IMR-90 (cell line): ENCODE measurements around the gene MTRFR. TPM values are rescaled to one million over a fixed set of nuclear protein-coding genes. Genes with fewer than 3 reads are reported as not detected.

Source experiments
- ATAC-seq: fragments of 200-7000 bp; cut with Tn5 transposase; 2 replicates; pipeline ENCODE4 v1.9.1; 2020; ENCODE audit warnings: low read depth, mild to moderate bottlenecking, moderate library complexity
- BruUV-seq: library from RNA; stranded (reverse); fragments of 400-500 nt; replicated peaks from 2 replicates; lab custom pipeline; 2021; lab: Mats Ljungman, UMichigan
- CTCF ChIA-PET: fragments of 300-600 bp; formaldehyde crosslinking; extraction: SDS; loops from one replicate; lab custom pipeline; 2021; ENCODE audit warnings: antibody characterized with exemption; lab: Yijun Ruan, JAX
- POLR2A ChIA-PET: fragments of 300-600 bp; sonication (Branson Sonifier 250); formaldehyde crosslinking; loops from one replicate; lab custom pipeline; 2022; ENCODE audit warnings: antibody characterized with exemption; ENCODE audit not compliant: unreplicated experiment; lab: Charles Lee
- DNase-seq: peaks from one replicate; pipeline ENCODE4 v3.0.0; 2013
- H2AFZ ChIP-seq: replicated peaks from 2 replicates; pipeline ENCODE3; 2013; ENCODE audit warnings: low read length, mild to moderate bottlenecking; ENCODE audit not compliant: poor library complexity
- H2AK5ac ChIP-seq: 2 replicates; pipeline ENCODE4 v1.6.1; 2013; ENCODE audit warnings: low read depth, low read length, inconsistent platforms
- H2AK9ac ChIP-seq: replicated peaks from 2 replicates; pipeline ENCODE3; 2013; ENCODE audit warnings: mild to moderate bottlenecking, low read depth, low read length, moderate library complexity; ENCODE audit not compliant: poor library complexity
- H2BK120ac ChIP-seq: 2 replicates; pipeline ENCODE4 v1.6.1; 2013; ENCODE audit warnings: low read depth, low read length, inconsistent platforms
- H2BK15ac ChIP-seq: 3 replicates; pipeline ENCODE4 v1.6.1; 2013; ENCODE audit warnings: low read depth, low read length, inconsistent platforms
- H2BK20ac ChIP-seq: 2 replicates; pipeline ENCODE4 v1.6.1; 2013; ENCODE audit warnings: low read depth, mild to moderate bottlenecking, inconsistent platforms, low read length, moderate library complexity
- H2BK5ac ChIP-seq: 2 replicates; pipeline ENCODE4 v1.6.1; 2013; ENCODE audit warnings: mild to moderate bottlenecking, low read depth, low read length, inconsistent platforms; ENCODE audit not compliant: poor library complexity, severe bottlenecking
- H3K14ac ChIP-seq: replicated peaks from 2 replicates; pipeline ENCODE4 v1.6.1; 2013; ENCODE audit warnings: low read depth, low read length, inconsistent platforms
- H3K18ac ChIP-seq: 2 replicates; pipeline ENCODE4 v1.6.1; 2013; ENCODE audit warnings: low read depth, low read length, control low read depth
- H3K23ac ChIP-seq: 2 replicates; pipeline ENCODE4 v1.6.1; 2013; ENCODE audit warnings: low read depth, low read length, inconsistent platforms
- H3K27ac ChIP-seq: 2 replicates; pipeline ENCODE4 v1.5.1; 2013; ENCODE audit warnings: mild to moderate bottlenecking, control low read depth, low read length; ENCODE audit not compliant: insufficient read depth
- H3K27me3 ChIP-seq: 2 replicates; pipeline ENCODE4 v1.6.1; 2013; ENCODE audit warnings: low read length; ENCODE audit not compliant: control insufficient read depth, insufficient read depth
- H3K36me3 ChIP-seq: 2 replicates; pipeline ENCODE4 v1.6.1; 2013; ENCODE audit warnings: low read length, mixed read lengths; ENCODE audit not compliant: control insufficient read depth, insufficient read depth
- H3K4ac ChIP-seq: 2 replicates; pipeline ENCODE4 v1.6.1; 2013; ENCODE audit warnings: low read depth, low read length, inconsistent platforms
- H3K4me1 ChIP-seq: 2 replicates; pipeline ENCODE4 v1.6.1; 2013; ENCODE audit warnings: low read length, mixed read lengths; ENCODE audit not compliant: control insufficient read depth, insufficient read depth
- H3K4me2 ChIP-seq: 2 replicates; pipeline ENCODE4 v1.6.1; 2013; ENCODE audit warnings: low read depth, mild to moderate bottlenecking, control low read depth, low read length, moderate library complexity
- H3K4me3 ChIP-seq: 2 replicates; pipeline ENCODE4 v1.5.1; 2013; ENCODE audit warnings: low read depth, mild to moderate bottlenecking, control low read depth, low read length, moderate library complexity; ENCODE audit not compliant: insufficient read depth
- H3K56ac ChIP-seq: 2 replicates; pipeline ENCODE4 v1.6.1; 2013; ENCODE audit warnings: low read length, inconsistent platforms; ENCODE audit not compliant: insufficient read depth; ENCODE audit errors: extremely low read depth
- H3K79me1 ChIP-seq, 2 experiments: 2 replicates each; pipeline ENCODE4 v1.6.1; 2013; ENCODE audit warnings: low read length in 2 of 2, inconsistent platforms in 1 of 2, low read depth in 1 of 2
- H3K9ac ChIP-seq: 2 replicates; pipeline ENCODE4 v1.6.1; 2013; ENCODE audit warnings: low read depth, low read length, control low read depth
- H3K9me1 ChIP-seq: 2 replicates; pipeline ENCODE4 v1.6.1; 2013; ENCODE audit warnings: low read length, inconsistent platforms; ENCODE audit not compliant: insufficient read depth
- H3K9me3 ChIP-seq: 2 replicates; pipeline ENCODE4 v1.6.1; 2013; ENCODE audit warnings: low read length; ENCODE audit not compliant: control insufficient read depth, insufficient read depth
- H4K20me1 ChIP-seq: 2 replicates; pipeline ENCODE4 v1.6.1; 2013; ENCODE audit warnings: low read length, inconsistent platforms; ENCODE audit not compliant: insufficient read depth
- H4K5ac ChIP-seq: 2 replicates; pipeline ENCODE4 v1.6.1; 2013; ENCODE audit warnings: mild to moderate bottlenecking, low read depth, low read length, control low read depth
- H4K8ac ChIP-seq, 2 experiments: 2 replicates each; pipeline ENCODE4 v1.6.1; 2013; ENCODE audit warnings: low read depth in 2 of 2, low read length in 2 of 2, control low read depth in 1 of 2, inconsistent platforms in 1 of 2
- H4K91ac ChIP-seq: 2 replicates; pipeline ENCODE4 v1.6.1; 2013; ENCODE audit warnings: low read depth, low read length, inconsistent platforms; ENCODE audit not compliant: insufficient read depth
- BHLHE40 ChIP-seq: fragments of 150-350 bp; IDR thresholded peaks from 2 replicates; pipeline ENCODE4 v1.6.1; 2016; ENCODE audit warnings: mild to moderate bottlenecking, low read depth, low read length
- CEBPB ChIP-seq: IDR thresholded peaks from 2 replicates; pipeline ENCODE4 v1.6.1; 2012; ENCODE audit warnings: low read depth, low read length, improper control_type of control experiment
- CTCF ChIP-seq: conservative IDR thresholded peaks from 2 replicates; pipeline ENCODE4 v1.5.1; 2012; ENCODE audit warnings: mild to moderate bottlenecking, low read depth, low read length, improper control_type of control experiment
- ELK1 ChIP-seq: fragments of 150-350 bp; IDR thresholded peaks from 2 replicates; pipeline ENCODE4 v1.6.1; 2016; ENCODE audit warnings: low read depth, mild to moderate bottlenecking, low read length, moderate library complexity, borderline replicate concordance
- FOS ChIP-seq: fragments of 150-350 bp; IDR thresholded peaks from 2 replicates; pipeline ENCODE4 v1.6.1; 2016; ENCODE audit warnings: low read depth, low read length
- MAFK ChIP-seq: IDR thresholded peaks from 2 replicates; pipeline ENCODE4 v1.6.1; 2012; ENCODE audit warnings: low read depth, low read length, improper control_type of control experiment
- MAZ ChIP-seq: IDR thresholded peaks from 2 replicates; pipeline ENCODE4 v1.6.1; 2012; ENCODE audit warnings: low read depth, mild to moderate bottlenecking, low read length, improper control_type of control experiment, moderate library complexity, borderline replicate concordance
- NFE2L2 ChIP-seq: fragments of 150-350 bp; IDR thresholded peaks from 2 replicates; pipeline ENCODE4 v1.6.1; 2016; ENCODE audit warnings: low read depth, mild to moderate bottlenecking, low read length
- POLR2A ChIP-seq: IDR thresholded peaks from 2 replicates; pipeline ENCODE4 v1.6.1; 2012; ENCODE audit warnings: mild to moderate bottlenecking, low read depth, low read length
- RAD21 ChIP-seq: IDR thresholded peaks from 2 replicates; pipeline ENCODE4 v1.6.1; 2012; ENCODE audit warnings: low read length, improper control_type of control experiment
- RCOR1 ChIP-seq: IDR thresholded peaks from 2 replicates; pipeline ENCODE4 v1.6.1; 2012; ENCODE audit warnings: mild to moderate bottlenecking, low read length, improper control_type of control experiment; ENCODE audit not compliant: insufficient replicate concordance
- RFX5 ChIP-seq: IDR thresholded peaks from 2 replicates; pipeline ENCODE4 v1.8.0; 2012; ENCODE audit warnings: low read depth, mild to moderate bottlenecking, low read length, moderate library complexity
- SMC3 ChIP-seq: fragments of 150-350 bp; IDR thresholded peaks from 2 replicates; pipeline ENCODE4 v1.6.1; 2016; ENCODE audit warnings: low read depth, mild to moderate bottlenecking, antibody characterized with exemption, low read length, moderate library complexity
- USF2 ChIP-seq: fragments of 150-350 bp; IDR thresholded peaks from 2 replicates; pipeline ENCODE4 v1.6.1; 2017; ENCODE audit warnings: mild to moderate bottlenecking, antibody characterized with exemption, low read length, low read depth
- WGBS, 2 experiments: methylation state at CpG; one replicate each; pipeline versions ENCODE4 v1.1.5 to v1.1.7; 2013; ENCODE audit warnings: missing lambda C conversion rate in 2 of 2; ENCODE audit not compliant: insufficient read length in 1 of 2; ENCODE audit errors: extremely low coverage in 2 of 2; 5-methylcytosine and 5-hydroxymethylcytosine counted together
- dilution Hi-C: fragments of 300-500 bp; cut with HindIII; formaldehyde crosslinking; loops from one replicate; pipeline ENCODE4 v1.14.3; 2018; ENCODE audit warnings: low sequenced_read_pairs; ENCODE audit not compliant: unreplicated experiment
- in situ Hi-C: fragments of 300-500 bp; cut with MboI; formaldehyde crosslinking; loops from 3 replicates; pipeline ENCODE4 v1.14.3; 2019; ENCODE audit warnings: low sequenced_read_pairs, inconsistent platforms, mixed read lengths
- intact Hi-C: fragments of 100-400 bp; cut with micrococcal nuclease; formaldehyde crosslinking; loops from 2 replicates; pipeline ENCODE4 v1.10.0; 2022
- polyA plus RNA-seq, 3 experiments: library from polyadenylated mRNA; depleted of rRNA; stranded (reverse); fragments of >200 nt; gene quantifications; 2 replicates each; pipeline ENCODE4 v1.2.3, GENCODE V29; 2012; ENCODE audit warnings: low replicate concordance in 1 of 3
- total RNA-seq: library from RNA; depleted of rRNA; stranded (reverse); fragments of >200 nt; gene quantifications from 2 replicates; pipeline ENCODE4 v1.2.3, GENCODE V29; 2012

Gene MTRFR
- total and polyA plus RNA-seq, 2 of the 4 experiments (the other 2 are of a cell fraction): 8.6 to 10.2 TPM

GRCh38 chr12:123261196-123261595 is 28.0 kb downstream of the MTRFR start:
- Histone ChIP-seq H3K4me1 (no peaks in the 10 kb centered on the region), H4K20me1 (peaks cover 40% of the 10 kb centered on the region), H3K56ac (no peak overlapping the region), H3K4me3 (no peak overlapping the region), H3K27ac (no peak overlapping the region), H2BK5ac (no peak overlapping the region), H2BK120ac (no peak overlapping the region), H3K79me1 (peaks cover 17 to 54% of the 10 kb centered on the region in 2 experiments), H4K8ac (no peak overlapping the region), H3K14ac (no peak overlapping the region), H3K4ac (no peak overlapping the region), H3K18ac (no peak overlapping the region), H2AK9ac (no peak overlapping the region), H2BK15ac (no peak overlapping the region), H3K9me1 (no peaks in the 10 kb centered on the region; the same call in 1 of the 2 replicates), H4K91ac (no peak overlapping the region), H3K36me3 (peaks cover 74% of the 10 kb centered on the region), H2AK5ac (no peak overlapping the region), H3K9ac (no peak overlapping the region), H4K5ac (no peak overlapping the region), H3K23ac (no peak overlapping the region), H3K27me3 (no peaks in the 10 kb centered on the region), H2BK20ac (no peak overlapping the region), H3K4me2 (no peak overlapping the region), H3K9me3 (no peaks in the 10 kb centered on the region), H2AFZ (no peak overlapping the region)
- in situ Hi-C loops: no loop called here
- BruUV-seq: TSS peak; percentile 96
- no peak for ATAC-seq
- intact Hi-C loops: no loop called here
- no peak for TF ChIP-seq FOS
- TF ChIP-seq MAZ: no peak
- TF ChIP-seq SMC3: no peak
- TF ChIP-seq ELK1: no peak
- no peak for TF ChIP-seq USF2
- TF ChIP-seq CTCF: no peak
- TF ChIP-seq POLR2A: no peak
- no peak for TF ChIP-seq MAFK
- no peak for TF ChIP-seq RCOR1
- TF ChIP-seq BHLHE40: no peak
- TF ChIP-seq RAD21: no peak
- no peak for TF ChIP-seq NFE2L2
- TF ChIP-seq CEBPB: no peak
- no peak for TF ChIP-seq RFX5
- WGBS, 2 experiments: no CpG with 5 or more reads among the region's 4 CpGs
- dilution Hi-C loops: no loop called here
- ChIA-PET CTCF (no interaction called here), POLR2A (no interaction called here)
- no peak for DNase-seq
